ENCODE data around the gene HCN2. TPM values are rescaled to one million over a fixed set of nuclear protein-coding genes. Genes with fewer than 3 reads are reported as not detected.

The HCN2 gene
- total and polyA plus RNA-seq, 2 of the 8 experiments (the other 6 are each of a cell fraction or from before 2014, with no cell fraction given) = 1.0 to 4.0 TPM

DNA sequence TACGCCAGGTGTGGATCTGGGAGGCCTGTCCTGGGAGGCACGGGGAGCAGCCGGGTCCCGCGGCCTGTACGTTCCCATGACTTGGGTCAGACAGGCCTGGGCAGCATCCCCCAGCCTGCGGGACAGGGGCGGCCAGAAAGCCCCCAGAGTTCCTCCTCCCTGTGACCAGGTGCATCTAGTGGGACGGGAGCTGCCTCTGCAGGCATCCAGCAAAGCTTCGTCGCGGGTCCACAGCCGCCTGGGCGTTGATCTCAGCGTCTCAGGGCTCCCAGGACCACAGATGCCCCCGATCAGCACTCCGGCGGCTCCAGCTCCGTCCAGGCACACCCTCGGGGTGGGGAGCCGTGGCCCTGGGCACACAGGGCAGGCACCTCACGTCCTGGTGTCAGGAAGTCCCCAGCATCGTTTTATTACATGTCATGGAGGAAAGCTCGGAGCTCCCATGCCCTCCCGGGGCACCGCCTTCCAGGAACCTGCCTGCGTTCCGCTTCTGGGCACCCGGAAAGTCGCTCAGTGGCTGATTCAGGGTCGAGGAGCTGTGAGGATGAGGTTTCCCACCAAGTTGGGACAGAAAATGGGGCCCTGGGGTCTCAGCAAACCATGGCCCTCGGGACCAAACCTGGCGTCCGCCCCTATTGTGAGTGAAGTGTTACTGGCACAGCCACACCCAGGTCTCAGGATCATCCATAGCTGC, 47.4 kb upstream of the HCN2 start:
- 89% methylated on average over 34 of the region's 34 CpGs; no CpG with 5 or more reads in 1 of the 2 experiments for WGBS, 2 experiments (ENCODE audit: extremely low coverage in 1 of 2, insufficient coverage in 1 of 2, insufficient read length in 1 of 2, insufficient replicate concordance in 2 of 2, low coverage in 1 of 2, low lambda C conversion rate in 2 of 2, missing lambda C conversion rate in 1 of 2)
- TF ChIP-seq POU5F1 (IDR thresholded peaks at IDR 0.05; ENCODE audit: low read depth, low read length) (no peak), SAP30 (IDR thresholded peaks at IDR 0.05; ENCODE audit: insufficient read depth, insufficient replicate concordance, low read length) (no peak), EP300 (IDR thresholded peaks at IDR 0.05; ENCODE audit: borderline replicate concordance in 1 of 2, low read depth in 2 of 2, low read length in 2 of 2) (no peak), CHD2 (IDR thresholded peaks at IDR 0.05; ENCODE audit: low read length) (no peak), CTBP2 (IDR thresholded peaks at IDR 0.05; ENCODE audit: borderline replicate concordance, insufficient read depth, insufficient read length, low read length) (no peak), TAF1 (IDR thresholded peaks at IDR 0.05; ENCODE audit: low read depth, low read length) (no peak), BRCA1 (IDR thresholded peaks at IDR 0.05; ENCODE audit: low read depth, low read length) (no peak), SIRT6 (IDR thresholded peaks at IDR 0.05; ENCODE audit: low read length) (no peak), GTF2F1 (IDR thresholded peaks at IDR 0.05; ENCODE audit: borderline replicate concordance, low read depth, low read length) (no peak)
- TF ChIP-seq, protein P1, sequence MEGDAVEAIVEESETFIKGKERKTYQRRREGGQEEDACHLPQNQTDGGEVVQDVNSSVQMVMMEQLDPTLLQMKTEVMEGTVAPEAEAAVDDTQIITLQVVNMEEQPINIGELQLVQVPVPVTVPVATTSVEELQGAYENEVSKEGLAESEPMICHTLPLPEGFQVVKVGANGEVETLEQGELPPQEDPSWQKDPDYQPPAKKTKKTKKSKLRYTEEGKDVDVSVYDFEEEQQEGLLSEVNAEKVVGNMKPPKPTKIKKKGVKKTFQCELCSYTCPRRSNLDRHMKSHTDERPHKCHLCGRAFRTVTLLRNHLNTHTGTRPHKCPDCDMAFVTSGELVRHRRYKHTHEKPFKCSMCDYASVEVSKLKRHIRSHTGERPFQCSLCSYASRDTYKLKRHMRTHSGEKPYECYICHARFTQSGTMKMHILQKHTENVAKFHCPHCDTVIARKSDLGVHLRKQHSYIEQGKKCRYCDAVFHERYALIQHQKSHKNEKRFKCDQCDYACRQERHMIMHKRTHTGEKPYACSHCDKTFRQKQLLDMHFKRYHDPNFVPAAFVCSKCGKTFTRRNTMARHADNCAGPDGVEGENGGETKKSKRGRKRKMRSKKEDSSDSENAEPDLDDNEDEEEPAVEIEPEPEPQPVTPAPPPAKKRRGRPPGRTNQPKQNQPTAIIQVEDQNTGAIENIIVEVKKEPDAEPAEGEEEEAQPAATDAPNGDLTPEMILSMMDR (IDR thresholded peaks at IDR 0.05; ENCODE audit: control extremely low read depth in 1 of 3, insufficient read depth in 1 of 3, low read depth in 1 of 3, low read length in 3 of 3) = no peak

More for the DNA sequence above, 47.4 kb upstream of the HCN2 start:
- H2AK5ac ChIP-seq (ENCODE audit: low read depth, low read length) = no peak overlapping the region
- no peaks in the 10 kb centered on the region; a peak in 1 of 7 replicates for H3K4me1 ChIP-seq (replicated peaks in 1 of 4; ENCODE audit: control insufficient read depth in 3 of 4, insufficient read depth in 4 of 4, low read length in 3 of 4)
- H3K14ac ChIP-seq (ENCODE audit: insufficient read length) = no peak overlapping the region
- no peak for DNase-seq (ENCODE audit: low read depth in 1 of 2, low spot score in 2 of 2)
- H4K20me1 ChIP-seq (replicated peaks in 1 of 2; ENCODE audit: control insufficient read depth in 1 of 2, insufficient read depth in 2 of 2, low read length in 2 of 2) = peaks cover 2 to 21% of the 10 kb centered on the region in 2 experiments
- no peaks in the 10 kb centered on the region for H3K9me3 ChIP-seq (ENCODE audit: insufficient read depth in 2 of 2, low read depth in 1 of 2, low read length in 1 of 2)
- H3K27me3 ChIP-seq (replicated peaks in 1 of 4; ENCODE audit: control insufficient read depth in 3 of 4, extremely low read depth in 1 of 4, insufficient read depth in 3 of 4, low read length in 3 of 4) = no peaks in the 10 kb centered on the region
- no peaks in the 10 kb centered on the region for H3K79me2 ChIP-seq (ENCODE audit: control insufficient read depth in 1 of 2, insufficient read depth in 2 of 2, low read length in 2 of 2)
- no peak overlapping the region for H2BK5ac ChIP-seq (ENCODE audit: low read depth, low read length)
- no peak overlapping the region for H3K27ac ChIP-seq (ENCODE audit: low read depth, low read length)
- H3K36me3 ChIP-seq (ENCODE audit: control insufficient read depth in 2 of 4, insufficient read depth in 4 of 4, low read length in 3 of 4) = peaks cover 0 to 33% (median 11%) of the 10 kb centered on the region in 4 experiments; a peak in 6 of 8 replicates
- no peak overlapping the region for H3K56ac ChIP-seq (replicated peaks; ENCODE audit: insufficient read length, low read depth, low read length)
- H2BK20ac ChIP-seq (ENCODE audit: low read length) = no peak overlapping the region
- H3K79me1 ChIP-seq (ENCODE audit: low read depth, low read length) = 0 out of 2 replicates have a peak, but pooled peaks cover 6% of the 10 kb centered on the region
- H2AFZ ChIP-seq (ENCODE audit: low read length) = no peak overlapping the region
- no peak overlapping the region for H3K9ac ChIP-seq (replicated peaks in 1 of 4; ENCODE audit: extremely low read depth in 1 of 4, low read depth in 3 of 4, low read length in 3 of 4)
- no peak overlapping the region for H3K4me3 ChIP-seq (ENCODE audit: extremely low read depth in 1 of 4, insufficient read depth in 2 of 4, low read depth in 3 of 4, low read length in 4 of 4)
- H4K91ac ChIP-seq (replicated peaks; ENCODE audit: insufficient read length, low read length) = no peak overlapping the region
- H3K4ac ChIP-seq (replicated peaks; ENCODE audit: insufficient read length, low read depth, low read length) = no peak overlapping the region
- no peak overlapping the region for H2BK120ac ChIP-seq (replicated peaks; ENCODE audit: low read depth, low read length)
- no peak overlapping the region for H3K4me2 ChIP-seq (ENCODE audit: insufficient read depth in 1 of 2, low read depth in 2 of 2, low read length in 2 of 2)
- H3K23ac ChIP-seq (ENCODE audit: insufficient read length) = no peak overlapping the region
- FAIRE-seq = no peak
- CTCF ChIA-PET (ENCODE audit: partially characterized antibody) = interaction anchor here (0.9 to 2.0 kb wide), 3 partner anchors 10 to 31 kb away, joined by 3 to 7 read pairs (median 4); partner anchors contain the start of gene CDC34
- POLR2A ChIA-PET (ENCODE audit: partially characterized antibody) = interaction anchor here (0.6 to 4.2 kb wide), 10 partner anchors 9 to 52 kb away, joined by 3 to 43 read pairs (median 4); partner anchors contain the start of gene CDC34
- H3K23me2 ChIP-seq (ENCODE audit: low read depth, low read length) = peaks cover 3% of the 10 kb centered on the region; the same call in 1 of the 2 replicates
- no peak overlapping the region for H3K18ac ChIP-seq (ENCODE audit: extremely low read depth, low read length)
- no peak overlapping the region for H2BK15ac ChIP-seq (ENCODE audit: low read length)
- no peak overlapping the region for H4K8ac ChIP-seq (ENCODE audit: extremely low read depth, insufficient read depth, low read length)
- no peak overlapping the region for H4K5ac ChIP-seq (ENCODE audit: insufficient read length, low read depth, low read length)
- H2BK12ac ChIP-seq (ENCODE audit: low read depth, low read length) = no peak overlapping the region
